K562 (cell line): ENCODE measurements around the gene PI4KA. TPM values are rescaled to one million over a fixed set of nuclear protein-coding genes. Genes with fewer than 3 reads are reported as not detected.

ENCODE experiments used
- ATAC-seq: fragments of 200-7000 bp; cut with Tn5 transposase; 3 replicates; pipeline ENCODE4 v1.9.1; 2020; ENCODE audit warnings: moderate library complexity
- BruUV-seq: library from RNA; stranded (reverse); fragments of 400-500 nt; replicated peaks from 2 replicates; lab custom pipeline; 2021; lab: Mats Ljungman, UMichigan
- CTCF ChIA-PET: fragments of 300-600 bp; formaldehyde crosslinking; extraction: SDS; loops from one replicate; lab custom pipeline; 2021; ENCODE audit warnings: low intra/inter-chr PET ratio; lab: Yijun Ruan, JAX
- POLR2A ChIA-PET: fragments of 300-600, 350-650 bp; sonication (Branson Sonifier 250); formaldehyde crosslinking; extraction: SDS; loops from one replicate; lab custom pipeline; 2021; ENCODE audit warnings: antibody characterized with exemption, inconsistent platforms; lab: Yijun Ruan, JAX
- DNase-seq, 4 experiments: peaks; one replicate each; pipeline versions ENCODE4 v3.0.0 to v3.0.0-alpha.2; 2011 to 2018; ENCODE audit warnings: low spot score in 3 of 4, mixed read lengths in 3 of 4; ENCODE audit errors: extremely low read depth in 1 of 4
- FAIRE-seq: peaks from 2 replicates; lab custom pipeline; 2011; peaks lifted over from hg19 to GRCh38; lab: Jason Lieb, UNC
- H2AFZ ChIP-seq: 2 replicates; pipeline ENCODE4 v1.6.0; 2011; ENCODE audit warnings: low read depth, low read length, control low read depth, inconsistent platforms
- H3K27ac ChIP-seq: fragments of 200-600 bp; 3 replicates; pipeline ENCODE4 v1.8.0; 2011; ENCODE audit warnings: low read depth, mild to moderate bottlenecking, control low read depth, inconsistent platforms, low read length, moderate library complexity, mixed read lengths; ENCODE audit errors: extremely low read depth
- H3K27me3 ChIP-seq, 2 experiments: fragments of 300-600 bp in 1 of 2; 2 replicates in 1 of 2; 3 replicates in 1 of 2; pipeline versions ENCODE4 v1.6.0 to v1.8.0; 2011; ENCODE audit warnings: inconsistent platforms in 2 of 2, low read length in 2 of 2, mild to moderate bottlenecking in 1 of 2, mixed read lengths in 1 of 2, moderate library complexity in 1 of 2; ENCODE audit not compliant: control insufficient read depth in 2 of 2, insufficient read depth in 2 of 2
- H3K36me3 ChIP-seq: fragments of 300-600 bp; 3 replicates; pipeline ENCODE4 v1.8.0; 2011; ENCODE audit warnings: mild to moderate bottlenecking, low read length, inconsistent platforms; ENCODE audit not compliant: control insufficient read depth, insufficient read depth
- H3K4me1 ChIP-seq, 2 experiments: fragments of 200-600 bp in 1 of 2; replicated peaks in 1 of 2; 2 replicates in 1 of 2; 3 replicates in 1 of 2; pipeline versions ENCODE4 v1.5.1 to v1.8.0; 2011; ENCODE audit warnings: inconsistent platforms in 2 of 2, low read length in 2 of 2, mild to moderate bottlenecking in 1 of 2, mixed read lengths in 1 of 2, moderate library complexity in 1 of 2; ENCODE audit not compliant: control insufficient read depth in 2 of 2, insufficient read depth in 2 of 2
- H3K4me2 ChIP-seq: 2 replicates; pipeline ENCODE4 v1.6.1; 2011; ENCODE audit warnings: low read length, control low read depth, inconsistent platforms, mixed read lengths; ENCODE audit not compliant: insufficient read depth
- H3K4me3 ChIP-seq: fragments of 200-600 bp; sonication (generic), shearing (Covaris generic); 2 replicates; pipeline ENCODE4 v1.5.1; 2016; ENCODE audit warnings: control low read depth, inconsistent platforms
- H3K79me2 ChIP-seq: fragments of 200-600 bp; 3 replicates; pipeline ENCODE4 v1.8.0; 2011; ENCODE audit warnings: low read length, inconsistent platforms; ENCODE audit not compliant: control insufficient read depth, insufficient read depth
- H3K9ac ChIP-seq, 2 experiments: 2 replicates each; pipeline versions ENCODE4 v1.6.0 to v1.6.1; 2011; ENCODE audit warnings: low read depth in 2 of 2, low read length in 2 of 2, control low read depth in 1 of 2, inconsistent platforms in 1 of 2, mild to moderate bottlenecking in 1 of 2, mixed read lengths in 1 of 2; ENCODE audit not compliant: insufficient read depth in 1 of 2
- H3K9me1 ChIP-seq: one replicate; pipeline ENCODE4 v1.6.0; 2011; ENCODE audit warnings: inconsistent platforms, mild to moderate bottlenecking, low read length, moderate library complexity; ENCODE audit not compliant: control insufficient read depth, insufficient read depth
- H3K9me3 ChIP-seq: replicated peaks from 2 replicates; pipeline ENCODE4 v1.5.1; 2011; ENCODE audit warnings: low read depth, low read length, inconsistent platforms; ENCODE audit not compliant: control insufficient read depth, insufficient read depth
- H4K20me1 ChIP-seq: replicated peaks from 2 replicates; pipeline ENCODE4 v1.6.1; 2011; ENCODE audit warnings: low read length, inconsistent platforms, mixed read lengths; ENCODE audit not compliant: control insufficient read depth, insufficient read depth
- CAMTA2 ChIP-seq: fragments of 250-450 bp; sonication (Bioruptor Pico); conservative IDR thresholded peaks from 2 replicates; pipeline ENCODE4 v1.5.1; 2022
- CBFB ChIP-seq: sonication (generic); formaldehyde crosslinking; IDR thresholded peaks from 2 replicates; pipeline ENCODE4 v1.4.0; 2020; ENCODE audit warnings: mild to moderate bottlenecking, missing genetic modification reagents
- CHCHD3 ChIP-seq: fragments of 250-450 bp; sonication (Bioruptor Pico); IDR thresholded peaks from 2 replicates; pipeline ENCODE4 v2.1.2; 2022; ENCODE audit warnings: mild to moderate bottlenecking
- EGR1 ChIP-seq: fragments of 450-650 bp; conservative IDR thresholded peaks from 2 replicates; pipeline ENCODE4 v1.6.1; 2017; ENCODE audit warnings: mild to moderate bottlenecking
- HDAC8 ChIP-seq: fragments of 450-650 bp; IDR thresholded peaks from 2 replicates; pipeline ENCODE4 v1.6.1; 2016; ENCODE audit warnings: mild to moderate bottlenecking, missing genetic modification characterization, moderate library complexity, missing compliant biosample characterization
- HMG20A ChIP-seq: fragments of 450-650 bp; formaldehyde crosslinking; conservative IDR thresholded peaks from 2 replicates; pipeline ENCODE4 v1.4.0; 2020; ENCODE audit warnings: mild to moderate bottlenecking, mixed read lengths
- HNRNPUL1 ChIP-seq: fragments of 200-400 bp; formaldehyde crosslinking; IDR thresholded peaks from 2 replicates; pipeline ENCODE4 v1.6.1; 2017; ENCODE audit warnings: low read length
- IRF2 ChIP-seq: sonication (generic); formaldehyde crosslinking; IDR thresholded peaks from 2 replicates; pipeline ENCODE4 v1.8.1; 2022; ENCODE audit warnings: mild to moderate bottlenecking, missing genetic modification reagents
- MYBL2 ChIP-seq, 2 experiments: fragments of 450-650 bp in 1 of 2; sonication (generic) in 1 of 2; formaldehyde crosslinking in 1 of 2; IDR thresholded peaks; 2 replicates each; pipeline versions ENCODE4 v1.6.1 to v1.8.1; 2017 to 2022; ENCODE audit warnings: borderline replicate concordance in 1 of 2, inconsistent platforms in 1 of 2, low read depth in 1 of 2, mild to moderate bottlenecking in 1 of 2, missing genetic modification reagents in 1 of 2, moderate library complexity in 1 of 2
- RBBP5 ChIP-seq: fragments of 200-600 bp; sonication (generic); IDR thresholded peaks from 2 replicates; pipeline ENCODE4 v1.6.1; 2012; ENCODE audit warnings: borderline replicate concordance, mild to moderate bottlenecking, low read length, control low read depth, inconsistent platforms; ENCODE audit not compliant: insufficient read depth, poor library complexity, severe bottlenecking
- SAP30 ChIP-seq: fragments of 200-600 bp; sonication (generic); IDR thresholded peaks from 2 replicates; pipeline ENCODE4 v1.6.1; 2012; ENCODE audit warnings: borderline replicate concordance, low read depth, mild to moderate bottlenecking, moderate library complexity, low read length, control low read depth, inconsistent platforms; ENCODE audit not compliant: insufficient read depth, poor library complexity, severe bottlenecking
- SETDB1 ChIP-seq: IDR thresholded peaks from one replicate; pipeline ENCODE4 v1.6.1; 2012; ENCODE audit warnings: low read length, control low read depth, inconsistent platforms
- ZNF239 ChIP-seq: fragments of 250-450 bp; sonication (Bioruptor Pico); IDR thresholded peaks from 2 replicates; pipeline ENCODE4 v1.4.0; 2020; ENCODE audit warnings: mild to moderate bottlenecking
- WGBS: fragments of 100-300 bp; shearing (Covaris generic); methylation state at CpG from one replicate; pipeline ENCODE4 v1.1.6; 2016; ENCODE audit warnings: low coverage, mixed read lengths; ENCODE audit not compliant: insufficient coverage; ENCODE audit errors: missing lambda C conversion rate; 5-methylcytosine and 5-hydroxymethylcytosine counted together
- in situ Hi-C: fragments of 300-500 bp; cut with MboI; formaldehyde crosslinking; loops from 4 replicates; pipeline ENCODE4 v1.15.0; 2018; ENCODE audit warnings: inconsistent platforms, mixed read lengths
- intact Hi-C: fragments of 100-400 bp; cut with micrococcal nuclease; formaldehyde crosslinking; loops from 2 replicates; pipeline ENCODE4 v1.14.2; 2022
- polyA plus RNA-seq, 8 experiments: library from polyadenylated mRNA; depleted of rRNA in 4 of 8; stranded (reverse) in 5 of 8; unstranded in 3 of 8; fragments of >200 nt; fragmentation: Nextera tagmentation in 2 of 8; fragmentation: Illumina TruSeq in 1 of 8; extraction: Ambion mirVana in 2 of 8; extraction: Trizol in 1 of 8; gene quantifications; 2 replicates each; pipeline versions ENCODE4 v1.2.1 to v1.2.3, GENCODE V29; 2011 to 2014; ENCODE audit warnings: inconsistent platforms in 1 of 8, missing spikeins in 1 of 8
- total RNA-seq, 7 experiments: library from RNA; depleted of rRNA in 6 of 7; stranded (reverse); fragments of >200 nt in 6 of 7; fragmentation: Illumina TruSeq in 2 of 7; extraction: Trizol in 2 of 7; gene quantifications; 2 replicates each; pipeline versions ENCODE4 v1.2.1 to v1.2.3, GENCODE V29; 2011 to 2021; ENCODE audit warnings: low replicate concordance in 1 of 7
- TF ChIP-seq, protein P1 (sequence below): fragments of 250-450 bp; sonication (Bioruptor Pico); IDR thresholded peaks from 2 replicates; pipeline ENCODE4 v1.9.0; 2021; ENCODE audit warnings: mild to moderate bottlenecking, inconsistent platforms
- TF ChIP-seq, protein P2 (sequence below): IDR thresholded peaks from 2 replicates; pipeline ENCODE4 v1.6.1; 2012; ENCODE audit warnings: low read depth, low read length, improper control_type of control experiment, borderline replicate concordance
- TF ChIP-seq, protein P3 (sequence below): fragments of 450-650 bp; formaldehyde crosslinking; IDR thresholded peaks from 2 replicates; pipeline ENCODE4 v1.4.0; 2022; ENCODE audit warnings: missing genetic modification characterization

Gene PI4KA
- total and polyA plus RNA-seq, 9 of the 15 experiments (the other 6 are each of a cell fraction or from before 2014, with no cell fraction given), result 7.3 to 187 (median 84.7) TPM

DNA sequence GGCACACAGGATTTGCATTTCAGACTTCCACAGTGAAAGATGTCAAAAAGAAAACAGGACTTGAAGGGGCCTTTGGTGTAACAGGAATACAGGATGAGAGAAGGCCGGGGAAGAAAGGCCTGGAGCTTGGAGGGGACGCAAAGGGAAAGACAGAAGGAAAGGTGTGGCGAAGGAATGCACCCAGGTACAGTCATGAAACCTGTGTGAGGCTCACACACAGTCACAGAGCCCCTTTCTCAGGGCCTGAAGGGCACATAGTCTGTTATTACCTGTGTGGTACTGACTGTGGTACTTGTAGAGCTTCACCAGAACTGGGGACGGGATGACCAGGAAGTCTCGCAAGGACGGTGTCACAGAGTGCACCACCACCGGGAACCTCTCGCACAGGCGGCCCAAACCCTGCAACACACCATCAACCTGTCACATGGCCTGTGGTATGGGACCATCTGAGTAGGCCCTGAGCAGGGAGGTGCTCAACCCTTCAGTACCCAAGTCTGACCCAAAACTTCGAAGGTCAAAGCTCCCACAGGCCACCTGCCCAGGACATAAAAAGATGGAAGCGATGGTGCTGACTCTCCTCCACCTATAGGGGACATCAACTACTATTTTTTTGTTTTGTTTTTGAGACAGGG, 55.6 kb downstream of the PI4KA start:
- WGBS, result 84% methylated on average over 11 of the region's 11 CpGs
- intact Hi-C loops, result loop anchor here (5.0 kb wide), 1 partner anchor 199 kb away; the partner anchor contains the start of gene THAP7
- ChIA-PET CTCF (interaction anchor here (3.8 kb wide), 1 partner anchor 83 kb away, joined by 27 read pairs; no protein-coding TSS in a partner anchor), POLR2A (interaction anchor here (1.0 to 15.3 kb wide), 8 partner anchors 7 to 150 kb away, joined by 3 to 172 read pairs (median 3); no protein-coding TSS in a partner anchor)
- Histone ChIP-seq H3K36me3 (peaks cover 91% of the 10 kb centered on the region), H3K4me3 (no peak overlapping the region), H3K79me2 (no peaks in the 10 kb centered on the region), H3K9me1 (no peaks in the 10 kb centered on the region), H3K9ac (peak overlapping the region in 1 of 2 experiments; percentile 33; a peak in 2 of 4 replicates), H3K27ac (no peak overlapping the region), H3K27me3 (no peaks in the 10 kb centered on the region), H2AFZ (no peak overlapping the region), H4K20me1 (peaks cover 8% of the 10 kb centered on the region; the same call in 1 of the 2 replicates), H3K4me2 (no peak overlapping the region), H3K4me1 (peaks cover 3 to 13% of the 10 kb centered on the region in 2 experiments; a peak in 3 of 5 replicates), H3K9me3 (no peaks in the 10 kb centered on the region)
- no peak for FAIRE-seq
- no peak for ATAC-seq
- no peak for DNase-seq
- no TSS peak for BruUV-seq
- in situ Hi-C loops, result no loop called here
- TF ChIP-seq RBBP5 (peak; percentile 56), SAP30 (no peak), HDAC8 (tag) (0 out of 2 replicates have a peak, but pooled peaks have one; percentile 59), ZNF239 (CRISPR knock-in tag) (no peak), CBFB (no peak), HMG20A (no peak), CHCHD3 (CRISPR knock-in tag) (0 out of 2 replicates have a peak, but pooled peaks have one; percentile 11), IRF2 (peak; percentile 78; the same call in 1 of the 2 replicates), CAMTA2 (CRISPR knock-in tag) (no peak), EGR1 (no peak), HNRNPUL1 (no peak), SETDB1 (no peak), MYBL2 (IDR thresholded peaks at IDR 0.05; ENCODE audit: low read depth) (no peak), MYBL2 (CRISPR knock-in tag; IDR thresholded peaks at IDR 0.05; ENCODE audit: borderline replicate concordance) (0 out of 2 replicates have a peak, but pooled peaks have one; percentile 43)
- TF ChIP-seq, protein P1, sequence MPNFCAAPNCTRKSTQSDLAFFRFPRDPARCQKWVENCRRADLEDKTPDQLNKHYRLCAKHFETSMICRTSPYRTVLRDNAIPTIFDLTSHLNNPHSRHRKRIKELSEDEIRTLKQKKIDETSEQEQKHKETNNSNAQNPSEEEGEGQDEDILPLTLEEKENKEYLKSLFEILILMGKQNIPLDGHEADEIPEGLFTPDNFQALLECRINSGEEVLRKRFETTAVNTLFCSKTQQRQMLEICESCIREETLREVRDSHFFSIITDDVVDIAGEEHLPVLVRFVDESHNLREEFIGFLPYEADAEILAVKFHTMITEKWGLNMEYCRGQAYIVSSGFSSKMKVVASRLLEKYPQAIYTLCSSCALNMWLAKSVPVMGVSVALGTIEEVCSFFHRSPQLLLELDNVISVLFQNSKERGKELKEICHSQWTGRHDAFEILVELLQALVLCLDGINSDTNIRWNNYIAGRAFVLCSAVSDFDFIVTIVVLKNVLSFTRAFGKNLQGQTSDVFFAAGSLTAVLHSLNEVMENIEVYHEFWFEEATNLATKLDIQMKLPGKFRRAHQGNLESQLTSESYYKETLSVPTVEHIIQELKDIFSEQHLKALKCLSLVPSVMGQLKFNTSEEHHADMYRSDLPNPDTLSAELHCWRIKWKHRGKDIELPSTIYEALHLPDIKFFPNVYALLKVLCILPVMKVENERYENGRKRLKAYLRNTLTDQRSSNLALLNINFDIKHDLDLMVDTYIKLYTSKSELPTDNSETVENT (CRISPR knock-in tag), result peak; percentile 31; the same call in 1 of the 2 replicates
- TF ChIP-seq, protein P2, sequence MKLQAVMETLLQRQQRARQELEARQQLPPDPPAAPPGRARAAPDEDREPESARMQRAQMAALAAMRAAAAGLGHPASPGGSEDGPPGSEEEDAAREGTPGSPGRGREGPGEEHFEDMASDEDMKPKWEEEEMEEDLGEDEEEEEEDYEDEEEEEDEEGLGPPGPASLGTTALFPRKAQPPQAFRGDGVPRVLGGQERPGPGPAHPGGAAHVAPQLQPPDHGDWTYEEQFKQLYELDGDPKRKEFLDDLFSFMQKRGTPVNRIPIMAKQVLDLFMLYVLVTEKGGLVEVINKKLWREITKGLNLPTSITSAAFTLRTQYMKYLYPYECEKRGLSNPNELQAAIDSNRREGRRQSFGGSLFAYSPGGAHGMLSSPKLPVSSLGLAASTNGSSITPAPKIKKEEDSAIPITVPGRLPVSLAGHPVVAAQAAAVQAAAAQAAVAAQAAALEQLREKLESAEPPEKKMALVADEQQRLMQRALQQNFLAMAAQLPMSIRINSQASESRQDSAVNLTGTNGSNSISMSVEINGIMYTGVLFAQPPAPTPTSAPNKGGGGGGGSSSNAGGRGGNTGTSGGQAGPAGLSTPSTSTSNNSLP, result no peak
- TF ChIP-seq, protein P3, sequence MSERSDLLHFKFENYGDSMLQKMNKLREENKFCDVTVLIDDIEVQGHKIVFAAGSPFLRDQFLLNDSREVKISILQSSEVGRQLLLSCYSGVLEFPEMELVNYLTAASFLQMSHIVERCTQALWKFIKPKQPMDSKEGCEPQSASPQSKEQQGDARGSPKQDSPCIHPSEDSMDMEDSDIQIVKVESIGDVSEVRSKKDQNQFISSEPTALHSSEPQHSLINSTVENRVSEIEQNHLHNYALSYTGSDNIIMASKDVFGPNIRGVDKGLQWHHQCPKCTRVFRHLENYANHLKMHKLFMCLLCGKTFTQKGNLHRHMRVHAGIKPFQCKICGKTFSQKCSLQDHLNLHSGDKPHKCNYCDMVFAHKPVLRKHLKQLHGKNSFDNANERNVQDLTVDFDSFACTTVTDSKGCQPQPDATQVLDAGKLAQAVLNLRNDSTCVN, result 0 out of 2 replicates have a peak, but pooled peaks have one; percentile 52
